Inflammatory macrophage treated with lipopolysaccharide for 4 hours (primary cell): Measurements from ENCODE around the gene C4A.
A peak's percentile ranks its signal among the peaks of the same experiment; 100 is the strongest.
"Not testable (repeated sequence)": the region's sequence is repeated elsewhere in the genome, so short reads cannot be mapped to it uniquely, and the experiment has no call there.

Experiments
- DNase-seq: peaks from one replicate; pipeline ENCODE4 v3.0.0-alpha.2; 2020

The C4A gene

DNA sequence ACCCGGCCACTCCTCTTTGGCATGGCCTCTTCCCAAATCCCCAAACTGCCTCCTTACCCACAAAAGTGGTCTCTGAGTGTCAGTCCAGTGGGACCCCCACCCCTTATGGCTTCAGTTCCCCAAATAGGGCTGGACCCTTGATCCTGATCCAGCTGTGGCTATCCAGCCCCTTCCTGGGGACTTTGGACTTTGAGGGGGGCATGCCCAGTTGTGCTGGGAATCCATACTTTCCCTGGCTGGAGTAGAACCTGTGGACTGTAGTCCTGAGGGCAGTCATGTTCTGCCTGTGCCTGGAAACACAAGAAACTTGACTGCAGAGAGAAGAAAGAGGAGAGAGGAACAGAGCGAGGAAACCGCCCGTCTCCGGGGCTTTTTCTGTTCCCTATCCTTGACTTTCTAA lies 55.3 kb downstream of the C4A start:
- not testable (repeated sequence) for DNase-seq

- DNase-seq, result not testable (repeated sequence)
These were observed 56.0 kb downstream of the C4A start, which contains the start of gene CYP21A2 for GRCh38 chr6:32037598-32038524. TSS of gene CYP21A2 (plus strand) at chr6:32038415. CDS start at chr6:32038423, 8 bp downstream.

- not testable (repeated sequence) for DNase-seq
These were observed 57.0 kb downstream of the C4A start for GRCh38 chr6:32038878-32039277.

- not testable (repeated sequence) for DNase-seq
These were observed 57.7 kb downstream of the C4A start for GRCh38 chr6:32039321-32040274.

GRCh38 chr6:32040299-32041049 lies 58.6 kb downstream of the C4A start:
- not testable (repeated sequence) for DNase-seq

DNA sequence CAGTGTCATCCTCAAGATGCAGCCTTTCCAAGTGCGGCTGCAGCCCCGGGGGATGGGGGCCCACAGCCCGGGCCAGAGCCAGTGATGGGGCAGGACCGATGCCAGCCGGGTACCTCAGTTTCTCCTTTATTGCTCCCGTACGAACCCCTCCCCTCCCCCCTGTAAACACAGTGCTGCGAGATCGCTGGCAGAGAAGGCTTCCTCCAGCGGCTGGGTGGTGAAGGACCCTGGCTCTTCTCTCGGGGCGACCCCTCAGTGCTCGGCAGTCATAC lies 59.1 kb downstream of the C4A start:
- DNase-seq, result not testable (repeated sequence)

- not testable (repeated sequence) for DNase-seq
These were observed 59.5 kb downstream of the C4A start for GRCh38 chr6:32041385-32041784.

- DNase-seq, result not testable (repeated sequence)
These were observed 60.4 kb downstream of the C4A start for GRCh38 chr6:32042276-32042675.

- not testable (repeated sequence) for DNase-seq
These were observed 61.9 kb downstream of the C4A start for GRCh38 chr6:32043589-32044380.

- not testable (repeated sequence) for DNase-seq
These were observed 63.1 kb downstream of the C4A start for GRCh38 chr6:32044916-32045315.

DNA sequence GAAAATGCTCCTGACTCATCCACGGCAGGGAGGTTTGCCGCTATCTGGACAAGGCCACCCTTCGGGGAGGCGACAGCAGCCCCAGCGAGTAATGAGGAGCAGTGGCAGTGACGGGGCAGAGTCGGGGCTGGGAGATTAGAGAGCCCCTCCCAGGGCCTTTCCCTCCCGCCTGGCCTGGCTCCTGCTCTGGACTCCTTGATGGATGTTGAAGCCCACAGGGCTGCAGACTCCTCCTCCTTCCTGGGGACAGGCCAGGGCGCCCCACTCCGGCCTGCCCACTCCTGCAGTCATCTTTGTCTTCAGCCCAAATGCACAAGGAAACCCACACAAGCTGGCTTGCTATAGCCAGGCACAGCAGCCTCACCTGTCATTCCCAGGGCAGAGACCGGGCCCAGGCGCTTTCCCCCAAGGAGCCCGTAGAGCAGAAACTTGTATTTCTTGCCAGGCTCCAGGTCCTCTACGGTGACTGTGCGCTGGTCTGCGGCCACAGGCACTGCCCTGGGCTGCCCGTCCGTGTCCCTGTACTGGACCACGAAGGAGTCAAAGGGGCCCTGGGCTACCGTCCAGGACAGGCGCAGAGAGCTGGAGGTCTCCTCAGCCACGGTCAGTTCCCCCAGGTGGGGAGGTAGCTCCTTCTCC lies 64.1 kb downstream of the C4A start:
- DNase-seq, result no peak

DNA sequence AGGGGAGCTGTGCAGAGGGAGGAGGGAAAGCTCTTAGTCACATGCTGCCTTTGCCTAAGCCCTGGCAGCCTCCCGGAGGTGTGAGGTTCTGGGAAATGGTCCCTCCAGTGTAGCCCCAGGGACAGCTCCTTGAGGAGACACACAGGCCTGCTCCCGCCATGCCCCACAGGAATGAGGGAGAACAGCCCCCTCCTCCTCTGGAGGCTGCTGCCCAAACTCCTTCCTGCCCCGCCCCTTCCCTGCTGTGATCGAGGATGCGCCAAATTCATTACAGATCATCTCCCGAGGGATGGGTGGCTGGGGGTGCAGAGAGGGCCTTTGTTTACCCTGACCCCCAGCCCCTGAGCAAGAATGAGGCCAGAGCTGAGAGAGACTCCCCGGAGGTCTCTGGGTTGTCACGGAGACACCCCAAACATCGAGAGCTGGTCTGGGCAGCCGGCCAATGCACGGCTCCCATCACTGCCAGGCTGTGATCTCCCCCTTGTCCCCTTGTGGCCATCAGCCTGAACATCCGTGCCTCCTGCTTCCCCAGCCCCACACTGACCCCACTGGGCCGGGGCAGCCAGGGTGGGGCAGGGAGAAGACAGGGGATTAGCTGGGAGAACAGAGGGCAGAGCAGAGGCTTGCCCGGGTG lies 64.7 kb downstream of the C4A start:
- DNase-seq, result no peak

DNA sequence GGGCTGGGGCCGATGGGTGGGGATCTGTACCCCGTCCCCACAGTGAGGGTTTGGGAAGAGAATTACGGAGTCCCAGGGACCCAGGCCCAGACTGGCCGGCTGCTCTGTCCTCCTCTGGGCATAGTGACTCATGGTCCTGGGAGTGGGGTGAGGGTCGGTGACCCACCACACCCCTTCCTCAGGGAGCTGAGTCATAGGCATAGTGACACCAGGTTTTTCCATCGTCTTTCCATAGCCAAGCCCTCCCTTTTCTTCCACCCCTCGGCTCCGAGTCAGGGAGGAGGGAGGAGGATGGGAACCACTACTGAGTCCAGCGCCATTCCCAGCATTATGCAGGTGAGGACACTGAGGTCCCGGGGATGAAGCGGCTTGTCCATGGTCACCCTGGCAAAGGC lies 65.2 kb downstream of the C4A start:
- DNase-seq, result no peak

- no peak for DNase-seq
These were observed 65.6 kb downstream of the C4A start for GRCh38 chr6:32047539-32047854.

DNA sequence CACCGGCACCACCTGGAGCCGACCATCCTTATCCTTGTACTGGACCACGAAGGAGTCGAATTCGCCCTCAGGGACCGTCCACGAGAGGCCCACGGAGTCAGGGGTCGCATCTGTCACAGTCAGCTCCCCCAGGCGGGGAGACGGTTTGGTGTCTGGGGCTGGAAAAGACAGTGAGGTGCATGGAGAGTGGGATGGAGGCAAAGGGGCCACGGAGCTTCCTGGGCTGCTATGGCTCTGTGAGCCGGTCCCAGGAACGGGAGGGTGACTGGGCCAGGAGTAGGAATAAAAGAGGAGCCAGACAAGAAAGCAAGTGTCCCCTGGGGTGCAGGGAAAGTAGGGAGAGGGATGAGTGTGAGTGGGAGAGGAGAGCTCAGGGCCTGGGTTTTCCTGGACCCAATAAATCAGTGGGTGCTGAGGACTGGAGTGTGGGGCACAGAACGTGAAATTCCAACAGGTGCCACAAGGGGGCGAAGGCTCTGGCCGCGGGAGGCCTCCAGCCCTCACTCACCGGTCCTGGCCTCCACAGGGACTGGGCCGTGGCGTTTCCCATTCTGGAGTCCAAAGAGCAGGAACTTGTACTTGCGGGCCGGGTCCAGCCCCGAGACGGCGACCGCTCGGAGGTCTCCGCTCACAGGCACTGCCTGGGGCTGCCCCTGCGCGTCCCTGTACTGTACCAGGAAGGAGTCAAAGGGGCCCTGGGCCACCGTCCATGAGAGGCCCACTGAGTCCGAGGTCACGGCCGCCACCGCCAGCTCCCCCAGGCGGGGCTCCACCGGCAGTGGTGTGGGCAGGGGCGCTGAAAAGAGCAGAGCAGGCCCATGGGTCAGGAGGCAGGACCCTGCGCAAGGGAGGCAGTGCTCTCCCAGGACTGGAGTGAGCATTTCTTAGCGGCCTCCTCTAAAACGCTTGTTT lies 66.3 kb downstream of the C4A start:
- DNase-seq, result peak; percentile 47

GRCh38 chr6:32049149-32049548 lies 67.3 kb downstream of the C4A start:
- not testable (repeated sequence) for DNase-seq

DNA sequence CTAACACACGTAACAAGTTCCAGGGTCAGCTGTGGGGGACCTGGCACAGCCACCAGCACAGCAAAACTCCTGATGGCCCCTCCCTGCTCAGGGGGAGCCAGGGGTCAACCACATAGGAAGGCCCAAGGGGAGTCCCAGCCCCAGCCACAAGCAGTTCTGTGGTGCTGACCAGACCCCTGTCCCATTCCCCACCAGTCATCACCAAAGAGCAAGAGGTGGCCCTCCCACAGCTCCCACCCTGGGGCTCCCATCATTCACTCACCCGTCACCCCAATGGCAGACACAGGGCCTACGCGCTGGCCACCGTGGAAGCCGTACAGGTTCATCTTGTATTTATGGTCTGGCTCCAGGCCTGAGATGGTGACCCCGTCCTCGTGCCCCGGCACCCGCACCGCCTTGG lies 67.9 kb downstream of the C4A start:
- not testable (repeated sequence) for DNase-seq

DNA sequence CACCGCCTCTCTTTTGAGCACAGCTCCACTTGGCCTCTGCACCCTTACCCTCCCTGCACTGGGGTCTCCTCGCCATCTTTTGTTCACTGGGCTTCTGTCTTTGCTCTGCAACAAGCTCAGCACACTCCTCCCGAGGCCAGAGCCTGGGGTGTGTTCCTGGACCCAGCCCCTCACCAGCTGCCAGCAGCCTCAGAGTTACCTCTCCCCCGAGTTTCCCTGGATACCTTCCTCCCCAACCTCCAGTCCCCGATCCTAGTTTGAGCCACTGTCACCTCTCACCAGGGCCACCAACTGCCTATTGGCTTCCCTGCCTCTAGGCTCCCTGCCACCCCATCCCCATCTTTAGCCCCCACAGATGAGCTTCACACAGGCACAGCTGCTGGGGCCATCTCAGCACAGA lies 68.7 kb downstream of the C4A start:
- no peak for DNase-seq
